Activated naive CD8-positive, alpha-beta T cell treated with anti-CD3 and anti-CD28 coated beads for 36 hours (primary cell): ENCODE data around the gene LRMDA. TPM values are rescaled to one million over a fixed set of nuclear protein-coding genes. Genes with fewer than 3 reads are reported as not detected.
"Not testable (repeated sequence)": the region's sequence is repeated elsewhere in the genome, so short reads cannot be mapped to it uniquely, and the experiment has no call there.

ENCODE experiments used
- DNase-seq: peaks from one replicate; pipeline ENCODE4 v3.0.0; 2021
- H3K27ac Mint-ChIP-seq: one replicate; pipeline ENCODE4 v1.8.0; 2022; ENCODE audit warnings: mild to moderate bottlenecking, moderate library complexity, mixed read lengths
- H3K27me3 Mint-ChIP-seq: one replicate; pipeline ENCODE4 v1.8.0; 2022; ENCODE audit warnings: mild to moderate bottlenecking, mixed read lengths
- H3K36me3 Mint-ChIP-seq: one replicate; pipeline ENCODE4 v1.8.0; 2021; ENCODE audit warnings: mild to moderate bottlenecking, mixed read lengths
- H3K4me1 Mint-ChIP-seq: one replicate; pipeline ENCODE4 v1.8.0; 2021; ENCODE audit warnings: mixed read lengths
- H3K4me3 Mint-ChIP-seq: one replicate; pipeline ENCODE4 v1.8.0; 2022; ENCODE audit warnings: mild to moderate bottlenecking, moderate library complexity, mixed read lengths
- H3K9me3 Mint-ChIP-seq: one replicate; pipeline ENCODE4 v1.8.0; 2022; ENCODE audit warnings: mixed read lengths
- total RNA-seq, 2 experiments: library from RNA; stranded (reverse); gene quantifications; one replicate each; pipeline ENCODE4 v1.2.3, GENCODE V29; 2021

LRMDA gene
- total RNA-seq, 2 experiments from 2014 or later = not detected

DNA sequence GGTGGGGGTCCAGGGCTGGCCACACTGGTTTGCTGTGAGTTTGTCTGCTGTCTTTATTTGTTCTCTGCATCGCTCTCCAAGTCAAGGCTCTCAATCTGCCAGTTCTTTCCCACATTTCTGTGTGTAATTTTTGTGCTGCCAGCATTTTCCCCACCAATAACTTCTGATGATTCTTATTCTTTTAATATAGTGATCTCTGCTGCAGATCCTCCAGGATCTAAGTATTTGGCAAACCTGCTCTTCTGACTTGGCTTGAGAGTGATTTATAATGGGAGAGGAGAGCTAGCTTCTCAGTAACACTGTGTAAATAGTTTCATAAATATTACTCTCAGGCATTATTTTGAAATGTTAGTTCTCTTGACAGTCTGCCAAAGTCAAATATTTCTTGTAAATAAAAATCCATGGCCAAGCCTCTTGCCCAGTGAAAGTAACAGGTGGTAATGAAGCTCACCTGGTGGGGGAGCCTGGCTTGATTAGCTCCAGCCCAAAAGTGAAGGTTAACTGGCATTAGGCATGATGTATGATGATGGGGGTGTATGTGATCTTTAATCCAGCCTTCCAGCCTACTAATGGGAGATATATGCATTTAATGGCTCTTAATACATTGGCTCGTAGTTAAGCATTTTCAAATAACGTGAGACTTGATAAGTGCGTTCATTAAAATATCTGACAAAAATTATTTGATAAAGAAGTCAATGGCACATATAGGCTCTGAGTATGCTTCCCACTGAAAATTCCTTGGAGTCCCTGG lies 1150.3 kb downstream of the LRMDA start:
- H3K27ac Mint-ChIP-seq = no peak overlapping the region
- H3K4me1 Mint-ChIP-seq = no peaks in the 10 kb centered on the region

DNA sequence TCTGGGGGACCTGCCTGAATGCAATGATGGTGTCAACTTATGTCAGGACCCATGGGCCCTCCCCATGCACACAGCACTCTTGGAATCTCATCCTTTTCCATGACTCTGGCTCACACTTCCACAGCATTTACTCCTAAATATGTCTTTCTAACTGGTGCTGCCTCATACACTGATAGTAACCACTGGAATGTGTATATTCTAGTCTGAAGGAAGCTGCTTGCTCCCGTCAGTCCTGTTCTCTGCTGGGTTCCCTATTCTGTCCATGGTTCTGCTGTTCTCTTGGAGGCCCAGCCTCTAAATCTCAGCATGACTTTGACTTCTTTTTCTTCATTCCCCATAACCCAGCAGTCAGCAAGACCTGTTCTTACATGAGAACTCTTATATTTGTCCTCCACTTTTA lies 1151.1 kb downstream of the LRMDA start:
- DNase-seq = no peak
- peaks cover 1% of the 10 kb centered on the region for H3K9me3 Mint-ChIP-seq
- H3K27me3 Mint-ChIP-seq = no peaks in the 10 kb centered on the region
- no peak overlapping the region for H3K4me3 Mint-ChIP-seq
- no peak overlapping the region for H3K27ac Mint-ChIP-seq
- no peaks in the 10 kb centered on the region for H3K4me1 Mint-ChIP-seq
- H3K36me3 Mint-ChIP-seq = no peaks in the 10 kb centered on the region

More for the DNA sequence above, 1150.3 kb downstream of the LRMDA start:
- H3K9me3 Mint-ChIP-seq = peaks cover 1% of the 10 kb centered on the region
- H3K4me3 Mint-ChIP-seq = no peak overlapping the region
- H3K36me3 Mint-ChIP-seq = no peaks in the 10 kb centered on the region
- H3K27me3 Mint-ChIP-seq = no peaks in the 10 kb centered on the region
- DNase-seq = no peak

DNA sequence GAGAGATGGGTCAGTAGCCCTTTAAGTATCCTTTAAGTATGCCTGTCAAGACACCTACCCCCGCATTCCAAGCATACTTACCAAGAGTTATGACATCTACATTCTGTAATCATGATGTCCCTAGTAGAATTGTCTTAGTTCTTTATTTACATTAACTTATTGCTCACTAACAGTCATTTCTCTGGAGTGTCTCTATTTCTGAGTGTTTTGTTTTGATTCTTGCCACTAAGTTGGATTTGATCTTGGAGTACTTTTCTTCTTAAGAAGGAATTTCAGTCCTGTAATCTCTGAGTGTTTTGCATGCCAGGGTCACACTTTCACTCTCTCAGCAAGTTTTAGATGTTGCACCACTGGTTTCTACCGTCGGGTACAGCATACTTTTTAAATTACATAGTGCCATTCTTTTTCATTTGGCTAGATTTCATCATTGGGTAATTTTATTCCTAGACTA lies 1152.3 kb downstream of the LRMDA start:
- H3K27me3 Mint-ChIP-seq = no peaks in the 10 kb centered on the region
- no peak for DNase-seq
- H3K36me3 Mint-ChIP-seq = no peaks in the 10 kb centered on the region
- H3K27ac Mint-ChIP-seq = no peak overlapping the region
- H3K4me1 Mint-ChIP-seq = no peaks in the 10 kb centered on the region
- H3K9me3 Mint-ChIP-seq = peaks cover 1% of the 10 kb centered on the region
- no peak overlapping the region for H3K4me3 Mint-ChIP-seq

DNA sequence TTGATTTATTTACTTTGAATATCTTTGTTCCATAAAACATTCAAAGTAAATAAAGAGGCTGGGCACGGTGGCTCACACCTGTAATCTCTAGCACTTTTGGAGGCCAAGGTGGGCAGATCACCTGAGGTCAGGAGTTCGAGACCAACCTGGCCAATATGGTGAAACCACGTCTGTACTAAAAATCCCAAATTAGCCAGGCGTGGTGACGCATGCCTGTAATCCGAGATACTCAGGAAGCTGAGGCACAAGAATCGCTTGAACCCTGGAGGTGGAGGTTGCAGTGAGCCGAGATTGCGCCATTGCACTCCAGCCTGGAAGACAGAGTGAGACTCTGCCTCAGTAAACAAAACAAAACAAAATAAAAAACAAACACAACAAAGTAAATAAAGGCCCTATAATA lies 1153.0 kb downstream of the LRMDA start:
- not testable (repeated sequence) for DNase-seq, H3K27ac Mint-ChIP-seq, H3K4me1 Mint-ChIP-seq, H3K36me3 Mint-ChIP-seq, H3K4me3 Mint-ChIP-seq, H3K9me3 Mint-ChIP-seq, H3K27me3 Mint-ChIP-seq

Other genes with a start within 250 kb of the LRMDA start
- gene VDAC2, start 220.8 kb upstream of the LRMDA start, total RNA-seq = 100 to 1,000 TPM; 266 to 276 TPM
- 10 to 100 TPM; 54.7 to 58.6 TPM for gene COMTD1, start 195.7 kb upstream of the LRMDA start, total RNA-seq
- gene ZNF503, start 29.9 kb upstream of the LRMDA start, total RNA-seq = under 1 TPM; 0.33 to 0.42 TPM